ENCODE measurements around the gene ZNF214.

GRCh38 chr11:6962673-6963072 is 57.5 kb downstream of the ZNF214 start:
- TF ChIP-seq EZH2 (IDR thresholded peaks at IDR 0.05) (no peak), POLR2AphosphoS5 (IDR thresholded peaks at IDR 0.05; ENCODE audit: borderline replicate concordance, low read depth, low read length) (no peak)
